Fibroblast of skin of back (primary cell): Measurements from ENCODE around the gene FUCA1.
"Not testable (repeated sequence)": the region's sequence is repeated elsewhere in the genome, so short reads cannot be mapped to it uniquely, and the experiment has no call there.

ENCODE experiments used
- DNase-seq: peaks from one replicate; pipeline ENCODE4 v3.0.0-alpha.2; 2013

FUCA1 gene

GRCh38 chr1:23837908-23838307, 30.2 kb downstream of the FUCA1 start:
- DNase-seq: no peak

- no peak for DNase-seq
Observed at GRCh38 chr1:23836037-23836436, 32.1 kb downstream of the FUCA1 start.

DNA sequence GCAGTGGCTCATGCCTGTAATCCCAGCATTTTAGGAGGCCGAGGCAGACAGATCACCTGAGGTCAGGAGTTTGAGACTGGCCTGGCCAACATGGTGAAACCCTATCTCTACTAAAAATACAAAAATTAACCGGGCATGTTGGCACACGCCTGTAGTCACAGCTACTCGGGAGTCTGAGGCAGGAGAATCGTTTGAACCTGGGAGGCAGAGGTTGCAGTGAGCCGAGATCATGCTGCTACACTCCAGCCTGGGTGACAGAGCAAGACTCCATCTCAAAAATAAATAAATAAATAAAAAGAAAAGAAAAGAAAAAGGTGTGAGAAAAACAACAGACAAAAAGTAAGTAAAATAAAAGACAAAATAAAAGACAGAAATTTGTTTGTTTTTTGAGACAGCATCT, 33.9 kb downstream of the FUCA1 start:
- not testable (repeated sequence) for DNase-seq

DNA sequence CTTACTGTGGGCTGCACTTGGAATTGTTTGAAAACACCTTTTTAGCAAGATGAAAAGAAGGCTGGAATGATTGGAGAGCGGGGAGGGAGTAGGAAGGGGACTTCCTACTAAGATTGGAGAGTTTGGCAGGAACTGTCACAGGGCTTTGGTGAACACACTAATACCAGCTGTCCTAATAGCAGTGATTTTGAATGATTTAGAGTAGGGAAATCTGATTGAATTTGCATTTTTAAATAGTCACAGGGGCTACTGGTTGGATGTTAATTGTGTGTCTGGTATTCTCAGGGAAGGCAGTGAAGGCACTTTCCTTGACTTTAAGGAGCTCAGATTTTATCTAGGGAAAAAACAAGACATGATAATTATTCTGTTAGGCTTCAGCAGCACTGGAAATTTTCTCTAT, 40.4 kb downstream of the FUCA1 start:
- no peak for DNase-seq

DNA sequence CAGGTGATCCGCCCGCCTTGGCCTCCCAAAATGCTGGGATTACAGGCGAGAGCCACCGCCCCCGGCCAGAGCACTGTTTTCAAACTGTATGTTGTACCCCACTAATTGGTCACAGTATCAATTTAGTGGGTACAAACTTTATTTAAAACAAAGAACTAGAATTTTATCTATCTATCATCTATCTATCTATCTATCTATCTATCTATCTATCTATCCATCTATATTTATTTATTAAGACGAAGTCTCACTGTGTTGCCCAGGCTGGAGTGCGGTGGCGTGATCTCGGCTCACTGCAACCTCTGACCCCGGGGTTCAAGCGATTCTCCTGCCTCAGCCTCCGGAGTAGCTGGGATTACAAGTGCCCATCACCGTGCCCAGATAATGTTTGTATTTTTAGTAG, 41.5 kb downstream of the FUCA1 start:
- DNase-seq: not testable (repeated sequence)

- DNase-seq: no peak
Observed at GRCh38 chr1:23825762-23826522, 42.1 kb downstream of the FUCA1 start.

- peak; percentile 89 for DNase-seq
Observed at GRCh38 chr1:23825076-23825761, 42.9 kb downstream of the FUCA1 start, which contains the start of gene HMGCL. Gene HMGCL (minus strand): TSS chr1:23825429. CDS start chr1:23825415, 14 bp downstream.

DNA sequence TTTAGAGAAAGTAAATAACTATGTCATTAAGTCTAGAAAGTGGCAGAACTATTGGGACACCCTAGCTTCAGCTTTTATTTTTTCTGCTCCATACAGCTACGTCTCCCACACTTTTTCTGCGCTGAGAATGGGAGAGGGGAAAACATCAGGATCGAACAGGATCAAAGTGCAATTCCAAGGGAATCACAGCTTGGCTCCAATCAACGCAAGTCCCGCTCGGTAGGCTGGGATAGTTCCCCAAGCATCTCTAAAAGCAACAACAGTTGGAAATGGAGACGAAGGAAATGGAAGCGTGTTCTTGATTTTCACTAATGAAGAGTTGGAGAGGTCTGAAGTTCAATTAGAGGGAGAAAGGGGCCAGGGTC, 43.4 kb downstream of the FUCA1 start:
- no peak for DNase-seq

DNA sequence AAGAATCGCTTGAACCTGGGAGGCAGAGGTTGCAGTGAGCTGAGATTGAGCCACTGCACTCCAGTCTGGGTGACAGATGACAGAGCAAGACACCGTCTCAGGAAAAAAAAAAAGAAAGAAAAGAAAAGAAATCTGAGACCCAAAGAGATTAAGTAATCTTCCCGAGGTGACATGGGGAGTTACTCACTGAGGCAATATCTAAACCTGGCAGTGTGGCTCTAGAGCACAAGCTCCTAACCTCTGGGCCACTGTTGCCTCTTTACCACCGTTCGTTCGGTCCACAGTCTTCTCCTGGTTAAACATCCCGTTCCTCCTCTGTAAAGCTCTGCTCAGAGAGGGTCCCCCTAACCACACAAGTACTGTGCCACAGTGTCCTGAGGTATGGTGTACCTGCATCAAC, 44.3 kb downstream of the FUCA1 start:
- DNase-seq: no peak

- DNase-seq: no peak
Observed at GRCh38 chr1:23817633-23818032, 50.5 kb downstream of the FUCA1 start.

DNA sequence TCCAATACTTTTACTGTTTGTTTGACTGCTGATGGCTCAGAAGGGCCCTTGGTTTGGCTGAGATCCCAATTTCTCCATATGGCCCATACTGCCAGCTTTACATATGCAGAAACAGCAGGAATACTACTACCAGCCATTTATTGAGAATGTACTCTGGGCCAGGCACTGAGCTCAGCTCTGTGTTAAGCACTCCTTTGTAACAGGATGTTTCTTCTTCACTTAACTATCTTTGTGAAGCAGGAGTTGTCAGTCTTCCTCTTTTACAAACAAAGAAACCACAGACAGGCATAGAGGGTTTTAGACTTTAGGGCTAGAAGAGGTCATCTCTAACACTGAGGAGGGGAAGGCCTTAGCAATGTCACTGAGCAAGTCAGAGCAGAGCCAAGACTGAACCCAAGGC, 51.2 kb downstream of the FUCA1 start:
- DNase-seq: no peak

GRCh38 chr1:23816361-23816760, 51.7 kb downstream of the FUCA1 start:
- no peak for DNase-seq

DNA sequence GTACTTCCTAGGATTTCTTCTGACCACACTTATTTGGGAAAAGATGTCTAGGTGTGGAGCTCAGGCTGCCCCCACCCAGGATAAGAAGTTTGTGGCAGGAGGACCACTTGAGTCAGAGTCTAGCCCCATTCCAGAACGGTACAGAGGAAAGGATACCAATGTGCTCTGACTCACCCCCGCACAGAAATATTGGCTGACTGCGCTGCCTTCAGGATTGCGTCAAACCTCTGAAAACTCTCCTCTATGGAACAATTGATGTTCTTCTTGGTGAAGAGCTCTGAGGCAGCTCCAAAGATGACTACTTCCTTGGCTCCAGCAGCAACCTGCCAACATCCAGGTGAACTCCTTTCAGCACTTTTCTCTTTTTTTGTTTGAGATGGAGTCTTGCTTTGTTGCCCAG, 54.1 kb downstream of the FUCA1 start:
- DNase-seq: no peak

GRCh38 chr1:23810818-23811540, 57.1 kb downstream of the FUCA1 start:
- DNase-seq: no peak

GRCh38 chr1:23809751-23810171, 58.3 kb downstream of the FUCA1 start:
- peak; percentile 65 for DNase-seq

GRCh38 chr1:23807453-23807852, 60.6 kb downstream of the FUCA1 start:
- no peak for DNase-seq

- DNase-seq: no peak
Observed at GRCh38 chr1:23806280-23806679, 61.8 kb downstream of the FUCA1 start.

GRCh38 chr1:23805025-23805424, 63.1 kb downstream of the FUCA1 start:
- DNase-seq: no peak

DNA sequence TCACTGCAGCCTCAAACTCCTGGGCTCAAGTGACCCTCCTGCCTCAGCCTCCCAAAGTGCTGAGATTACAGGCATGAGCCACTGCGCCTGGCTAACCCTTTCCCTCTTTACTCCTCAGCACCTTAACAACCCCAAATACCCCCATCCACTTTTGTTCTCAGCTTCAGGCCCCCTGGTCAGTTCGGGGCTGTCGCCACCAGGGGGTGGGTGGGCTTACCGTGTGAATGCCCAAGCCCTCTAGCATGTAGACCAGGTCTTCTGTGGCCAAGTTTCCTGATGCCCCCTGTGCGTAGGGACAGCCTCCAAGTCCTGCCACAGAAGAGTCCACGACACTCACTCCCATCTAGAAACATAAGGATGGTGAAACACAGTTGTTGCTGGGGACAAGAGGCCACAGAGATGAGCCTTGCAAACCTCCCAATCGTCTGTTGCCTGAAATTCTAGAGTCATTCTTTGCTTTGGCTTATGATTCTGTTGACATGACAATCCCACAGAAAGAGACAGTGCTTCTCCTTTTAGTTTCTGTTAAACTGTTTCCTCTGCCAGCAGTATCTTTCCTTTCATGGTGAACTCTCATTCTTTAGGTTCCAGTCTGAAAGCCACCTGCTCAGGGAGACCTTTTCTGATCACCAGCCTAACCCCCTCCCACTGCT, 63.8 kb downstream of the FUCA1 start:
- no peak for DNase-seq

DNA sequence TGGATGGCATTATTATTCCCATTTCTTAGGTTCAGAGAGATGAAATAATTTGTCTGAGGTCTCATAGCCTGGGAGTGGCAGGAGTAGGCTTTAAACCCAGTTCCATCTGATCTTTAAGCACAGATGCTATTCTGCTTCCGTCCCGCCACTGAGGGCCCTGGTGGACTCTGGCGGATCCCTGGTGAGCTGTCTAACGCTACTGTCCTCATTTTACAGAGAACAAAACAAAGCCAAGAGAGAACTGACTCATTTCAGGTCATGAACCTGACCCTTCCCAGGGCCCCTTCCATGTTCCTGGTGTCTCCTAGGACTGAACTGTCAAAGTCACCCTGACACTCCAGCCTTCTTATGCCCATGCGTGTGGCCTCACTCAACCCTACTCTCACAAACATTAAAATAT, 64.4 kb downstream of the FUCA1 start:
- no peak for DNase-seq

- not testable (repeated sequence) for DNase-seq
Observed at GRCh38 chr1:23802809-23803342, 65.2 kb downstream of the FUCA1 start.

- DNase-seq: no peak
Observed at GRCh38 chr1:23801876-23802275, 66.2 kb downstream of the FUCA1 start.

DNA sequence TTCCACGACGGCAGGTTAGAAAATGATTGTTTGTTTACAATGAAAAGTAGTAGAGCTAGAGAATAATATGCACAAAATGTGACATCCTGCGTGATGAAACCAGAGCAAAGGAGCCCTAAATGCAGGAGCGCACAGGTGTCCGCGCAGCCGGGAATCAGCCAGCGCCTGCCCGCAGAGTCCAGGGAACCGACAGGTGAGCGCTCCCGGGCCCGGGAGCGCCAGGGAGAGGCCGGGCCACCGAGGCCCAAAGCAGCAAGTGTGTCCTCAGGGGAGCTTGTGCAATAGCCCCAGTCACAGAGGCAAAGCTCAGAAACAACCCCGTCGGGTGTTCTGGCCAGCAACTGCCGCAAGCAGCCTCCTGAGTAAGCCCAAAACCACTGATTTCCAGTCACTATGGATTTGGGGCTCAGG, 66.7 kb downstream of the FUCA1 start:
- DNase-seq: no peak
